Measurements from ENCODE around the gene GYPA. TPM values are rescaled to one million over a fixed set of nuclear protein-coding genes. Genes with fewer than 3 reads are reported as not detected.
"Not testable (repeated sequence)": the region's sequence is repeated elsewhere in the genome, so short reads cannot be mapped to it uniquely, and the experiment has no call there.

The GYPA gene
- total RNA-seq, 4 donors from 2014 or later = not detected

- H3K4me3 ChIP-seq = no peak overlapping the region
- H3K4me1 ChIP-seq = peaks cover 0 to 3% (median 0%) of the 10 kb centered on the region in 4 donors
- TF ChIP-seq POLR2AphosphoS5 (IDR thresholded peaks at IDR 0.05) = no peak
- TF ChIP-seq CTCF (IDR thresholded peaks at IDR 0.05) = no peak
- no peak for TF ChIP-seq POLR2A (IDR thresholded peaks at IDR 0.05; ENCODE audit: low read depth)
- no peak for TF ChIP-seq EP300 (IDR thresholded peaks at IDR 0.05)
- no peaks in the 10 kb centered on the region for H3K9me3 ChIP-seq
- no peaks in the 10 kb centered on the region for H3K27me3 ChIP-seq
- no peak overlapping the region for H3K27ac ChIP-seq (replicated peaks in 1 of 4)
- intact Hi-C loops (cut with DNase I) = loop anchor here (10.0 kb wide), 2 partner anchors 893 to 1443 kb away; partner anchors contain the start of gene MMAA
- 73% methylated on average over 2 of the region's 2 CpGs for WGBS
- H3K36me3 ChIP-seq = no peaks in the 10 kb centered on the region
- no peak for DNase-seq (ENCODE audit: extremely low spot score)
These were observed 31.2 kb upstream of the GYPA start for GRCh38 chr4:144171697-144172096.

GRCh38 chr4:144169211-144169610, 28.7 kb upstream of the GYPA start:
- intact Hi-C loops (cut with DNase I) = no loop called here
- Histone ChIP-seq H3K4me1 (no peaks in the 10 kb centered on the region), H3K9me3 (peaks cover 0 to 5% (median 0%) of the 10 kb centered on the region in 4 donors), H3K36me3 (no peaks in the 10 kb centered on the region), H3K27me3 (no peaks in the 10 kb centered on the region), H3K4me3 (no peak overlapping the region), H3K27ac (replicated peaks in 1 of 4) (no peak overlapping the region)
- TF ChIP-seq EP300 (IDR thresholded peaks at IDR 0.05) = no peak
- TF ChIP-seq CTCF (IDR thresholded peaks at IDR 0.05) = no peak
- TF ChIP-seq POLR2A (IDR thresholded peaks at IDR 0.05; ENCODE audit: low read depth) = no peak
- TF ChIP-seq POLR2AphosphoS5 (IDR thresholded peaks at IDR 0.05) = no peak
- WGBS = 96% methylated on average over 3 of the region's 3 CpGs
- no peak for DNase-seq (ENCODE audit: extremely low spot score)

- TF ChIP-seq POLR2AphosphoS5 (IDR thresholded peaks at IDR 0.05) (no peak), POLR2A (IDR thresholded peaks at IDR 0.05; ENCODE audit: low read depth) (no peak), EP300 (IDR thresholded peaks at IDR 0.05) (no peak), CTCF (IDR thresholded peaks at IDR 0.05) (no peak)
- H3K4me3 ChIP-seq = no peak overlapping the region
- no peak overlapping the region for H3K27ac ChIP-seq (replicated peaks in 1 of 4)
- no peaks in the 10 kb centered on the region for H3K27me3 ChIP-seq
- no peaks in the 10 kb centered on the region for H3K36me3 ChIP-seq
- DNase-seq (ENCODE audit: extremely low spot score) = no peak
- WGBS = 92% methylated on average over 2 of the region's 2 CpGs
- peaks cover 0 to 13% (median 0%) of the 10 kb centered on the region in 4 donors for H3K9me3 ChIP-seq
- H3K4me1 ChIP-seq = no peaks in the 10 kb centered on the region
- intact Hi-C loops (cut with DNase I) = no loop called here
These were observed 13.5 kb upstream of the GYPA start for GRCh38 chr4:144154044-144154443.

DNA sequence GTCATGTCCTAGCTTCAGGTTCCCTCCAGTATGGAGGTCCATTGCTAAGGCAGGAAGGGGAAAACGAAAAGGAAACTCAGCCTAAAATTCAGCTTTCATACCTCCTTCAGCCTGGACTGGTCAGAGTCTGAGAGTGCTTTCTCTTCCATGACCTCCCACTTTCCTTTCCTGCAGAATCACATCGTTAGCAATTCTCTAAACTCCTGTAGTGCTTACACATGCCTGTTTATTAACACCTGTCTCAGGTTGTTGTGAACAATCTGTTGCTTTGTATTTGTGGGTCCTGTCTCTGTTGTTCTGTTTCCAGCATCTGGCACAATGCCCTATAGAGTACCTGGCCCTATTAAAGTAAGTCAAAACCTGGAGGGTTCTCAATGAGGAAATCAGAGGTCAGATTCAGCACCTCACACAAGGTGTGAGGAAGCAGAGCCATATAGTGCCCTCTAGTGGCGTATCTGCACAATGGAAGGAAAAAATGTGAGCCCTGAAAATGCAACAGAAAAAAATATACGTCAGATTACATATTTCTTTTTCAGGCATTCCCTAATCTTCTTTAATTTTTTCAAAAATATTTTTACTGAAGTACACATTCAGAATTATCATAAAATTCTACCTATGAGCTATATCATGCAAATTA, 2.3 kb upstream of the GYPA start:
- H3K27ac ChIP-seq (replicated peaks in 1 of 4); intact Hi-C loops (cut with DNase I); DNase-seq (ENCODE audit: extremely low spot score); H3K27me3 ChIP-seq; H3K4me1 ChIP-seq; H3K9me3 ChIP-seq; H3K4me3 ChIP-seq; H3K36me3 ChIP-seq: not testable (repeated sequence)
- 41% methylated on average over 4 of the region's 4 CpGs for WGBS
- TF ChIP-seq CTCF (IDR thresholded peaks at IDR 0.05) = peak; percentile 23 to 53 (median 35)

- intact Hi-C loops (cut with DNase I) = no loop called here
- 80% methylated on average over 2 of the region's 2 CpGs for WGBS
These were observed 975 bp upstream of the GYPA start for GRCh38 chr4:144141493-144141892.

DNA sequence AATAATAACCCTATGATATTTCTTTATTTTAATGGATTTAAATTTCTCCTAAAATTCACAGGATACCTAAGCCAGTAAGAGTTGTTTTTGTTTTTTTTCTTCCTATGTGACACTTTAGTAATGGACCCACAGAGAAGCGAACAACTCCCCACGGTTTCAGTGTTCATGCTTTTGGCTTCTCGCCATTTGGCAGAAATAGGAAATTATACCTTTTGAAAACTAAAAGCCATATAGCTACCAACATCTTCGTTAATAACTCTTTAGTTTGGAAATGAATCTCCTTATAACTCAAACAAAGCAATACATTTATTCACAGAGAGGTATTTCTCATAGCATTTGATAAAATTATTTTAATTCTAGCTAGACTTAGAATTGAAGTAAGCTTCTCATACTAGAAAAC, 527 bp downstream of the GYPA start:
- H3K4me1 ChIP-seq; H3K27ac ChIP-seq (replicated peaks in 1 of 4); H3K4me3 ChIP-seq; intact Hi-C loops (cut with DNase I); H3K36me3 ChIP-seq; H3K27me3 ChIP-seq; H3K9me3 ChIP-seq; DNase-seq (ENCODE audit: extremely low spot score): not testable (repeated sequence)
- WGBS = 73% methylated on average over 4 of the region's 4 CpGs

More at GRCh38 chr4:144141493-144141892, 975 bp upstream of the GYPA start:
- no peak overlapping the region for H3K27ac ChIP-seq (replicated peaks in 1 of 4)
- H3K36me3 ChIP-seq = no peaks in the 10 kb centered on the region
- no peaks in the 10 kb centered on the region for H3K9me3 ChIP-seq
- no peak for TF ChIP-seq CTCF (IDR thresholded peaks at IDR 0.05)
- TF ChIP-seq POLR2A (IDR thresholded peaks at IDR 0.05; ENCODE audit: low read depth) = no peak
- no peak for TF ChIP-seq POLR2AphosphoS5 (IDR thresholded peaks at IDR 0.05)
- TF ChIP-seq EP300 (IDR thresholded peaks at IDR 0.05) = no peak
- no peak for DNase-seq (ENCODE audit: extremely low spot score)
- no peaks in the 10 kb centered on the region for H3K4me1 ChIP-seq
- H3K4me3 ChIP-seq = no peak overlapping the region
- H3K27me3 ChIP-seq = no peaks in the 10 kb centered on the region

GRCh38 chr4:144139547-144139946, 971 bp downstream of the GYPA start:
- 88% methylated on average over 2 of the region's 2 CpGs for WGBS

More at GRCh38 chr4:144139547-144139946, 971 bp downstream of the GYPA start:
- H3K4me1 ChIP-seq; DNase-seq (ENCODE audit: extremely low spot score); H3K27me3 ChIP-seq; H3K36me3 ChIP-seq; H3K9me3 ChIP-seq; H3K27ac ChIP-seq (replicated peaks in 1 of 4); H3K4me3 ChIP-seq; intact Hi-C loops (cut with DNase I): not testable (repeated sequence)

All from esophagus muscularis mucosa (tissue), 4 donors.